ENCODE results near the gene SRGAP1. TPM values are rescaled to one million over a fixed set of nuclear protein-coding genes. Genes with fewer than 3 reads are reported as not detected.
A peak's percentile ranks its signal among the peaks of the same experiment; 100 is the strongest.

Gene SRGAP1
- total and polyA plus RNA-seq, 2 of the 4 experiments (the other 2 are of a cell fraction), result 10.0 to 10.2 TPM

DNA sequence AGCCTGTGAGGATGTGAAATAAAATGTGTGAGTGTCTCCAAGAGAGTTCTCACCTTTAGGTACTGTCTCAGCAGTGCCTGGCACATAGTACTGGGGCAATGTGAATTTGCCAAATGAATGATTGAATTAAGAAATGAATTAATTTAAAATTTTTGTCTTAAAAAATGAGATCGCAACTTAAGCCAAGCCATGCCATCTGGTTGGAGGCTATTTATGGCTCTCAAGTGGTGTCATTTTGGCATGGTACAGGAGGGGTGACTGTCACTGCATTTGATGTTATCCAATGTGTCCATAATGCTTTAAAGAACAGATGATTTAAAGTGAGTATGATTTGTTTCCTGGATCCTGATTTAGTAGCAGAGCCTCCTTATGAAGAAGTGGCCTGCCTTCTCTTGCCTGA lies 80.3 kb downstream of the SRGAP1 start:
- intact Hi-C loops (cut with micrococcal nuclease), result no loop called here
- no peak overlapping the region for H2BK20ac ChIP-seq (ENCODE audit: low read depth, low read length)
- H3K4me3 ChIP-seq (ENCODE audit: insufficient read depth, low read depth, low read length), result no peak overlapping the region
- no peak overlapping the region for H4K5ac ChIP-seq (ENCODE audit: low read depth, low read length)
- WGBS, 2 experiments (ENCODE audit: extremely low coverage in 2 of 2, insufficient read length in 1 of 2), result 67% methylated on average over 1 of the region's 1 CpG; no CpG with 5 or more reads in 1 of the 2 experiments
- peaks cover 13% of the 10 kb centered on the region; the same call in 1 of the 2 replicates for H3K4me1 ChIP-seq (ENCODE audit: control insufficient read depth, insufficient read depth, low read length)
- no peak overlapping the region; the same call in 1 of the 2 replicates for H3K14ac ChIP-seq (replicated peaks; ENCODE audit: low read depth, low read length)
- dilution Hi-C loops (cut with HindIII; ENCODE audit: low sequenced_read_pairs, unreplicated experiment), result no loop called here
- no peaks in the 10 kb centered on the region for H3K27me3 ChIP-seq (ENCODE audit: control insufficient read depth, insufficient read depth, low read length)
- H2AK5ac ChIP-seq (ENCODE audit: low read depth, low read length), result no peak overlapping the region
- ChIA-PET POLR2A (ENCODE audit: unreplicated experiment) (no interaction called here), CTCF (no interaction called here)
- no peak overlapping the region for H3K27ac ChIP-seq (ENCODE audit: insufficient read depth, low read length)
- no peak overlapping the region for H4K91ac ChIP-seq (ENCODE audit: insufficient read depth, low read depth, low read length)
- no peak overlapping the region for H2AFZ ChIP-seq (replicated peaks; ENCODE audit: low read length, poor library complexity)
- no peak for ATAC-seq (ENCODE audit: low read depth)
- H2BK5ac ChIP-seq (ENCODE audit: low read depth, low read length, poor library complexity, severe bottlenecking), result no peak overlapping the region
- H3K4me2 ChIP-seq (ENCODE audit: low read depth, low read length), result no peak overlapping the region
- no peak overlapping the region for H2BK15ac ChIP-seq (ENCODE audit: low read depth, low read length)
- 0 out of 2 replicates have a peak overlapping the region, but pooled peaks have one; percentile 22 for H3K18ac ChIP-seq (ENCODE audit: low read depth, low read length)
- H4K8ac ChIP-seq (ENCODE audit: low read depth in 2 of 2, low read length in 2 of 2), result no peak overlapping the region; a peak in 1 of 4 replicates
- no peak overlapping the region for H2BK120ac ChIP-seq (ENCODE audit: low read depth, low read length)
- H3K79me1 ChIP-seq (ENCODE audit: low read depth in 1 of 2, low read length in 2 of 2), result peaks cover 33 to 75% of the 10 kb centered on the region in 2 experiments; a peak in 3 of 4 replicates
- in situ Hi-C loops (cut with MboI; ENCODE audit: low sequenced_read_pairs), result no loop called here
- H3K4ac ChIP-seq (ENCODE audit: low read depth, low read length), result no peak overlapping the region
- peaks cover 11% of the 10 kb centered on the region for H3K9me1 ChIP-seq (ENCODE audit: insufficient read depth, low read length)
- no peak overlapping the region for H3K9ac ChIP-seq (ENCODE audit: low read depth, low read length)
- no peak overlapping the region for H3K56ac ChIP-seq (ENCODE audit: extremely low read depth, insufficient read depth, low read length)
- H3K9me3 ChIP-seq (ENCODE audit: control insufficient read depth, insufficient read depth, low read length), result no peaks in the 10 kb centered on the region
- no peak for DNase-seq
- no peak overlapping the region for H2AK9ac ChIP-seq (replicated peaks; ENCODE audit: low read depth, low read length, poor library complexity)
- H3K36me3 ChIP-seq (ENCODE audit: control insufficient read depth, insufficient read depth, low read length), result peaks cover 2% of the 10 kb centered on the region; the same call in 1 of the 2 replicates
- TF ChIP-seq SMC3 (IDR thresholded peaks at IDR 0.05; ENCODE audit: low read depth, low read length) (no peak), CEBPB (IDR thresholded peaks at IDR 0.05; ENCODE audit: low read depth, low read length) (no peak), RCOR1 (IDR thresholded peaks at IDR 0.05; ENCODE audit: insufficient replicate concordance, low read length) (no peak), NFE2L2 (IDR thresholded peaks at IDR 0.05; ENCODE audit: low read depth, low read length) (no peak), MAFK (IDR thresholded peaks at IDR 0.05; ENCODE audit: low read depth, low read length) (no peak)
- 0 out of 2 replicates have a peak overlapping the region, but pooled peaks have one; percentile 4 for H3K23ac ChIP-seq (ENCODE audit: low read depth, low read length)
- BruUV-seq (replicated peaks), result no TSS peak
- H4K20me1 ChIP-seq (ENCODE audit: insufficient read depth, low read length), result peaks cover 14% of the 10 kb centered on the region; the same call in 1 of the 2 replicates
